ENCODE data around the gene MAPK8.
A peak's percentile ranks its signal among the peaks of the same experiment; 100 is the strongest.

Gene MAPK8

GRCh38 chr10:48284811-48285210, 21.7 kb upstream of the MAPK8 start:
- DNase-seq (ENCODE audit: extremely low read depth, low read depth): no peak
- TF ChIP-seq CTCF (IDR thresholded peaks at IDR 0.05; ENCODE audit: low read depth, low read length, missing control alignments): no peak
- no peak overlapping the region for H3K4me3 ChIP-seq (replicated peaks; ENCODE audit: low read depth, low read length)

- no peak for DNase-seq (ENCODE audit: extremely low read depth, low read depth)
- H3K4me3 ChIP-seq (replicated peaks; ENCODE audit: low read depth, low read length): no peak overlapping the region
- TF ChIP-seq CTCF (IDR thresholded peaks at IDR 0.05; ENCODE audit: low read depth, low read length, missing control alignments): no peak
Measured at GRCh38 chr10:48285710-48286109, 20.8 kb upstream of the MAPK8 start.

GRCh38 chr10:48286356-48286755, 20.1 kb upstream of the MAPK8 start:
- no peak for TF ChIP-seq CTCF (IDR thresholded peaks at IDR 0.05; ENCODE audit: low read depth, low read length, missing control alignments)
- no peak overlapping the region for H3K4me3 ChIP-seq (replicated peaks; ENCODE audit: low read depth, low read length)
- DNase-seq (ENCODE audit: extremely low read depth, low read depth): no peak

- H3K4me3 ChIP-seq (replicated peaks; ENCODE audit: low read depth, low read length): no peak overlapping the region
- no peak for TF ChIP-seq CTCF (IDR thresholded peaks at IDR 0.05; ENCODE audit: low read depth, low read length, missing control alignments)
- no peak for DNase-seq (ENCODE audit: extremely low read depth, low read depth)
Measured at GRCh38 chr10:48287417-48288391, 18.8 kb upstream of the MAPK8 start.

GRCh38 chr10:48288661-48289060, 17.8 kb upstream of the MAPK8 start:
- no peak for TF ChIP-seq CTCF (IDR thresholded peaks at IDR 0.05; ENCODE audit: low read depth, low read length, missing control alignments)
- DNase-seq (ENCODE audit: extremely low read depth, low read depth): no peak

GRCh38 chr10:48289501-48290238, 16.8 kb upstream of the MAPK8 start:
- no peak overlapping the region for H3K4me3 ChIP-seq (replicated peaks; ENCODE audit: low read depth, low read length)
- DNase-seq (ENCODE audit: extremely low read depth, low read depth): no peak
- peak; percentile 84 for TF ChIP-seq CTCF (IDR thresholded peaks at IDR 0.05; ENCODE audit: low read depth, low read length, missing control alignments)

More at GRCh38 chr10:48288661-48289060, 17.8 kb upstream of the MAPK8 start:
- H3K4me3 ChIP-seq (replicated peaks; ENCODE audit: low read depth, low read length): no peak overlapping the region

Measured in HFF-Myc (cell line).